Mesendoderm (in vitro differentiated cells): ENCODE measurements around the gene SPEF1.

Experiments used
- DNase-seq: peaks from one replicate; pipeline ENCODE4 v3.0.0; 2013
- H2AK5ac ChIP-seq: 2 replicates; pipeline ENCODE4 v1.6.1; 2013; ENCODE audit warnings: low read length, inconsistent platforms
- H2BK120ac ChIP-seq: 2 replicates; pipeline ENCODE4 v1.6.1; 2013; ENCODE audit warnings: low read depth, mild to moderate bottlenecking, low read length, moderate library complexity, mixed read lengths
- H2BK15ac ChIP-seq: replicated peaks from 2 replicates; pipeline ENCODE4 v1.6.1; 2013; ENCODE audit warnings: low read depth, mild to moderate bottlenecking, moderate library complexity
- H2BK5ac ChIP-seq: 2 replicates; pipeline ENCODE4 v1.6.1; 2013; ENCODE audit warnings: low read length, inconsistent platforms
- H3K18ac ChIP-seq: 2 replicates; pipeline ENCODE4 v1.6.1; 2013; ENCODE audit warnings: mild to moderate bottlenecking, low read length, mixed read lengths
- H3K23ac ChIP-seq: one replicate; pipeline ENCODE4 v1.6.1; 2013; ENCODE audit warnings: low read length
- H3K27ac ChIP-seq: 2 replicates; pipeline ENCODE4 v1.5.1; 2013; ENCODE audit warnings: low read depth, mild to moderate bottlenecking, inconsistent platforms, low read length, moderate library complexity
- H3K27me3 ChIP-seq: 2 replicates; pipeline ENCODE4 v1.6.1; 2013; ENCODE audit warnings: low read length, control low read depth, mild to moderate bottlenecking, inconsistent platforms; ENCODE audit not compliant: insufficient read depth, poor library complexity
- H3K36me3 ChIP-seq: 2 replicates; pipeline ENCODE4 v1.6.1; 2013; ENCODE audit warnings: low read length, inconsistent platforms; ENCODE audit not compliant: control insufficient read depth, insufficient read depth
- H3K4ac ChIP-seq: one replicate; pipeline ENCODE4 v1.6.1; 2013; ENCODE audit warnings: low read depth, mild to moderate bottlenecking, low read length, moderate library complexity
- H3K4me1 ChIP-seq: 2 replicates; pipeline ENCODE4 v1.6.1; 2013; ENCODE audit warnings: low read depth, low read length, inconsistent platforms; ENCODE audit not compliant: control insufficient read depth
- H3K4me2 ChIP-seq: 2 replicates; pipeline ENCODE4 v1.6.1; 2013; ENCODE audit warnings: low read length
- H3K4me3 ChIP-seq: 2 replicates; pipeline ENCODE4 v1.5.1; 2013; ENCODE audit warnings: mild to moderate bottlenecking, low read length
- H3K56ac ChIP-seq: one replicate; pipeline ENCODE4 v1.6.1; 2013; ENCODE audit warnings: low read length
- H3K79me1 ChIP-seq: 2 replicates; pipeline ENCODE4 v1.6.1; 2013; ENCODE audit warnings: low read length, inconsistent platforms
- H3K79me2 ChIP-seq: 2 replicates; pipeline ENCODE4 v1.6.1; 2013; ENCODE audit warnings: mild to moderate bottlenecking, low read length; ENCODE audit not compliant: control insufficient read depth, insufficient read depth
- H3K9ac ChIP-seq: 2 replicates; pipeline ENCODE4 v1.6.1; 2013; ENCODE audit warnings: low read length, inconsistent platforms
- H4K5ac ChIP-seq: one replicate; pipeline ENCODE4 v1.6.1; 2013; ENCODE audit warnings: low read length
- H4K8ac ChIP-seq: one replicate; pipeline ENCODE4 v1.6.1; 2013; ENCODE audit warnings: low read depth, mild to moderate bottlenecking, control low read depth, low read length, moderate library complexity
- WGBS: extraction: QIAGEN DNeasy Blood & Tissue Kit; methylation state at CpG from one replicate; pipeline ENCODE4 v1.1.7; 2013; ENCODE audit warnings: low lambda C conversion rate, missing lambda C conversion rate; ENCODE audit not compliant: insufficient coverage; ENCODE audit errors: extremely low coverage; 5-methylcytosine and 5-hydroxymethylcytosine counted together

SPEF1 gene

GRCh38 chr20:3812259-3812681, 31.0 kb upstream of the SPEF1 start:
- H3K36me3 ChIP-seq = no peaks in the 10 kb centered on the region
- H3K79me2 ChIP-seq = no peaks in the 10 kb centered on the region
- H2BK120ac ChIP-seq = no peak overlapping the region
- H3K4ac ChIP-seq = no peak overlapping the region
- H4K5ac ChIP-seq = no peak overlapping the region
- no peaks in the 10 kb centered on the region for H3K4me1 ChIP-seq
- no peak overlapping the region for H3K56ac ChIP-seq
- no peak overlapping the region for H3K23ac ChIP-seq
- no peak overlapping the region for H4K8ac ChIP-seq
- H3K18ac ChIP-seq = no peak overlapping the region
- no peak overlapping the region for H3K4me2 ChIP-seq
- H2BK15ac ChIP-seq = no peak overlapping the region
- H3K4me3 ChIP-seq = no peak overlapping the region
- no peaks in the 10 kb centered on the region for H3K79me1 ChIP-seq
- WGBS = no CpG with 5 or more reads among the region's 9 CpGs
- H3K27ac ChIP-seq = no peak overlapping the region
- DNase-seq = no peak
- H3K9ac ChIP-seq = no peak overlapping the region
- H3K27me3 ChIP-seq = no peaks in the 10 kb centered on the region
- H2BK5ac ChIP-seq = no peak overlapping the region
- H2AK5ac ChIP-seq = no peak overlapping the region

- Histone ChIP-seq H2BK120ac (no peak overlapping the region), H2BK5ac (no peak overlapping the region), H3K4me3 (no peak overlapping the region), H3K79me2 (no peaks in the 10 kb centered on the region), H3K56ac (peak overlapping the region; percentile 2), H3K9ac (no peak overlapping the region), H3K79me1 (no peaks in the 10 kb centered on the region), H3K27ac (no peak overlapping the region), H3K23ac (no peak overlapping the region), H2BK15ac (no peak overlapping the region), H3K4ac (no peak overlapping the region), H3K18ac (no peak overlapping the region), H3K4me1 (no peaks in the 10 kb centered on the region), H4K8ac (no peak overlapping the region), H2AK5ac (no peak overlapping the region), H3K27me3 (no peaks in the 10 kb centered on the region), H4K5ac (no peak overlapping the region), H3K36me3 (no peaks in the 10 kb centered on the region), H3K4me2 (no peak overlapping the region)
- DNase-seq = no peak
- WGBS = no CpG with 5 or more reads among the region's 20 CpGs
Observed at GRCh38 chr20:3811467-3812258, 30.4 kb upstream of the SPEF1 start.

- no peaks in the 10 kb centered on the region for H3K79me1 ChIP-seq
- no peak overlapping the region for H3K23ac ChIP-seq
- no peak overlapping the region for H2BK5ac ChIP-seq
- H3K27ac ChIP-seq = no peak overlapping the region
- no peak overlapping the region for H3K56ac ChIP-seq
- H4K5ac ChIP-seq = no peak overlapping the region
- no peaks in the 10 kb centered on the region for H3K79me2 ChIP-seq
- WGBS = no CpG with 5 or more reads among the region's 3 CpGs
- no peak overlapping the region for H3K4me3 ChIP-seq
- H3K18ac ChIP-seq = no peak overlapping the region
- no peaks in the 10 kb centered on the region for H3K4me1 ChIP-seq
- peaks cover 2% of the 10 kb centered on the region for H3K36me3 ChIP-seq
- H3K4me2 ChIP-seq = no peak overlapping the region
- no peak overlapping the region for H4K8ac ChIP-seq
- H2AK5ac ChIP-seq = no peak overlapping the region
- no peak overlapping the region for H3K9ac ChIP-seq
- H2BK15ac ChIP-seq = no peak overlapping the region
- no peak overlapping the region for H3K4ac ChIP-seq
- H2BK120ac ChIP-seq = no peak overlapping the region
- no peak for DNase-seq
- no peaks in the 10 kb centered on the region for H3K27me3 ChIP-seq
Observed at GRCh38 chr20:3808544-3808943, 27.3 kb upstream of the SPEF1 start.

- no peak overlapping the region for H4K8ac ChIP-seq
- no peak overlapping the region for H2AK5ac ChIP-seq
- WGBS = no CpG with 5 or more reads among the region's 11 CpGs
- H3K79me2 ChIP-seq = no peaks in the 10 kb centered on the region
- H4K5ac ChIP-seq = no peak overlapping the region
- H2BK15ac ChIP-seq = no peak overlapping the region
- H2BK120ac ChIP-seq = no peak overlapping the region
- H3K27ac ChIP-seq = no peak overlapping the region
- no peak overlapping the region for H3K23ac ChIP-seq
- no peaks in the 10 kb centered on the region for H3K27me3 ChIP-seq
- H3K4me3 ChIP-seq = no peak overlapping the region
- no peak overlapping the region for H3K9ac ChIP-seq
- H3K18ac ChIP-seq = no peak overlapping the region
- DNase-seq = no peak
- peaks cover 10% of the 10 kb centered on the region for H3K36me3 ChIP-seq
- H3K4me1 ChIP-seq = peaks cover 6% of the 10 kb centered on the region
- H3K4ac ChIP-seq = no peak overlapping the region
- no peak overlapping the region for H3K56ac ChIP-seq
- H2BK5ac ChIP-seq = no peak overlapping the region
- H3K4me2 ChIP-seq = no peak overlapping the region
- no peaks in the 10 kb centered on the region for H3K79me1 ChIP-seq
Observed at GRCh38 chr20:3804781-3805180, 23.5 kb upstream of the SPEF1 start.

- Histone ChIP-seq H3K27ac (no peak overlapping the region), H3K9ac (no peak overlapping the region), H3K4ac (no peak overlapping the region), H3K56ac (no peak overlapping the region), H3K18ac (no peak overlapping the region), H2BK15ac (no peak overlapping the region), H2AK5ac (no peak overlapping the region), H2BK5ac (no peak overlapping the region), H3K4me3 (no peak overlapping the region), H3K36me3 (peaks cover 10% of the 10 kb centered on the region), H3K4me2 (no peak overlapping the region), H4K8ac (no peak overlapping the region), H3K27me3 (no peaks in the 10 kb centered on the region), H3K79me2 (no peaks in the 10 kb centered on the region), H4K5ac (no peak overlapping the region), H3K23ac (no peak overlapping the region), H3K4me1 (peaks cover 8% of the 10 kb centered on the region), H2BK120ac (no peak overlapping the region), H3K79me1 (no peaks in the 10 kb centered on the region)
- no CpG with 5 or more reads among the region's 11 CpGs for WGBS
- no peak for DNase-seq
Observed at GRCh38 chr20:3804254-3804751, 23.1 kb upstream of the SPEF1 start.

- no peak for DNase-seq
- Histone ChIP-seq H3K4me3 (no peak overlapping the region), H3K27me3 (no peaks in the 10 kb centered on the region), H3K18ac (no peak overlapping the region), H2BK120ac (no peak overlapping the region), H3K9ac (no peak overlapping the region), H4K5ac (no peak overlapping the region), H3K27ac (no peak overlapping the region), H4K8ac (no peak overlapping the region), H3K4me2 (no peak overlapping the region), H2BK5ac (no peak overlapping the region), H3K79me2 (no peaks in the 10 kb centered on the region), H3K23ac (no peak overlapping the region), H3K79me1 (no peaks in the 10 kb centered on the region), H3K4ac (no peak overlapping the region), H3K4me1 (peaks cover 10% of the 10 kb centered on the region), H3K36me3 (peaks cover 10% of the 10 kb centered on the region), H2BK15ac (no peak overlapping the region), H2AK5ac (no peak overlapping the region), H3K56ac (no peak overlapping the region)
- no CpG with 5 or more reads among the region's 6 CpGs for WGBS
Observed at GRCh38 chr20:3803854-3804253, 22.6 kb upstream of the SPEF1 start.
